ENCODE results near the gene GPR153.

The GPR153 gene

DNA sequence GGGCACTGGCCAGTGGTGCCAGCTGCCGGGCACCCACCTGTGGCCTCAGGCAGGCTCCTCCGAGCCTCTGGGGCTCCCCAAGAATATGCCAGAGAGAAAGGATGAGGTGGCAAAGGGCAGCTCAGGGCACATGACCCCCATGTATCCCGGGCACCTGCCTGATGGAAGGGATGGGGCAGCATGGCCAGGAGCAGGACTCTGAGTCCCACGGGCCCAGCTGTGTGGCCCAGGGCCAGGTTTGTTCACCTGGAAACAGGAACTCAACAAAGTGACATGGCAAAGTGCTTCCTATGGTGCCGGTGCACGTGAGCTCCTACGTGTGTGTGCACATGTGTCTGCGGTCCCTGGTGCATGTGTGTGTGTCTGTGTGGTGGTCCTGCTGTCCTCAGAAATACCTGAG is 9.5 kb upstream of the GPR153 start:
- peak; percentile 21 for DNase-seq (ENCODE audit: low read depth)
- TF ChIP-seq, protein P1, sequence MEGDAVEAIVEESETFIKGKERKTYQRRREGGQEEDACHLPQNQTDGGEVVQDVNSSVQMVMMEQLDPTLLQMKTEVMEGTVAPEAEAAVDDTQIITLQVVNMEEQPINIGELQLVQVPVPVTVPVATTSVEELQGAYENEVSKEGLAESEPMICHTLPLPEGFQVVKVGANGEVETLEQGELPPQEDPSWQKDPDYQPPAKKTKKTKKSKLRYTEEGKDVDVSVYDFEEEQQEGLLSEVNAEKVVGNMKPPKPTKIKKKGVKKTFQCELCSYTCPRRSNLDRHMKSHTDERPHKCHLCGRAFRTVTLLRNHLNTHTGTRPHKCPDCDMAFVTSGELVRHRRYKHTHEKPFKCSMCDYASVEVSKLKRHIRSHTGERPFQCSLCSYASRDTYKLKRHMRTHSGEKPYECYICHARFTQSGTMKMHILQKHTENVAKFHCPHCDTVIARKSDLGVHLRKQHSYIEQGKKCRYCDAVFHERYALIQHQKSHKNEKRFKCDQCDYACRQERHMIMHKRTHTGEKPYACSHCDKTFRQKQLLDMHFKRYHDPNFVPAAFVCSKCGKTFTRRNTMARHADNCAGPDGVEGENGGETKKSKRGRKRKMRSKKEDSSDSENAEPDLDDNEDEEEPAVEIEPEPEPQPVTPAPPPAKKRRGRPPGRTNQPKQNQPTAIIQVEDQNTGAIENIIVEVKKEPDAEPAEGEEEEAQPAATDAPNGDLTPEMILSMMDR (IDR thresholded peaks at IDR 0.05; ENCODE audit: control insufficient read depth, extremely low read depth, insufficient read depth): no peak

DNA sequence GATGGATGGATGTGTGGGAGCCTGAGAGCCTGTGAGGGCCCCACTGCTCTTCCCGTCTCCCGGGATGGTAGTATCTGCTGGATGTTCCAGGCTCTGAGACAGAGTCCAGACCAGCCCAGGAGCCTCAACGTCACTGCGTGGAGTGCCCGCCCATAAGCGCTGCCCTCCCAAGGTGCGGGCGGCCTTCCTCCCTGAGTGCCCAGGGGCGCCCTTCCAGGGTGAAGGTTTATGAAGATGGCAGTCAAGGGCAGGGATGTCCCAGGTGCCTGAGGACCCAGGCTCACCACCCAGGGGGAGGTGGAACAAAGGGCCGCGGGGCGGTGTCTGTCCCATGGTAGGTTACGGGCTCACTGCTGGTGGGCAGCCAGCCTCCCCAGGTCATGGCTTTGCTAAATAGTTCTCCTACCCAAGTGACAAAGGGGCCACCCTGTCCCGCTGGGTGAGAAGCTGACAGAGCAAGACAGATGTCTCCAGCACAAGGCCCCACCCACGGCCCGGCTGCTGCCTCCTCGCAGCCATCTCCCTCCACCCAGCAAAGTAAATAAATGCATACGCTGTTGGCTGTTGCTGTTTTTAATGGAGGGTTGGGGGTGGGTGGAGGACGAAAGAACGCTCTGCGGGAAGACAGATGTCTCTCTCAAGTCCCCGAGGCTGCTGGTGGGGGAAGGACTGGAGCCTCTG is 9.0 kb upstream of the GPR153 start:
- no peak for DNase-seq (ENCODE audit: low read depth)
- TF ChIP-seq, protein P1 (IDR thresholded peaks at IDR 0.05; ENCODE audit: control insufficient read depth, extremely low read depth, insufficient read depth): no peak

More for the DNA sequence above, 9.5 kb upstream of the GPR153 start:
- H3K4me3 ChIP-seq (ENCODE audit: low read depth, low read length): no peak overlapping the region

DNA sequence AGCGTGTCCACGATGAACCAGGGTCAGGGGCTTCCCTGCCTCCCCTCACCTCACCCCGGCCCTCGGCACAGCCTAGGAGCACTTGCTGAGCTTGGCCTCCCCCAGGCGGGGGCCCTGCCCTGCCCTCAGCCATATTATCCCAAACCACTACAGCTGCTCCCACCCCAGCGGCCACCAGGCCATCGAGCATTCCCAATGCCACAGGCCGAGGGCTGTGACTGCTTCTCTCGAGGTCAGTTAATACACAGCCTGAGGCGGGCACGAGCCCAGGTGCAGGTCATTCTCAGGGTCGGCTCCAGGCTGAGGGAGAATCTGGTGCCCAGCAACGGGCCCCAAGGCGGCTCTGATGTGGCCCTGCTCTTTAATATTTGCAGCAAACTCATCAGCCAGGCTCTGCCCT is 8.4 kb upstream of the GPR153 start:
- DNase-seq (ENCODE audit: low read depth): no peak
- no peak overlapping the region for H3K4me3 ChIP-seq (ENCODE audit: low read depth, low read length)
- TF ChIP-seq, protein P1 (IDR thresholded peaks at IDR 0.05; ENCODE audit: control insufficient read depth, extremely low read depth, insufficient read depth): no peak

More for the DNA sequence above, 9.0 kb upstream of the GPR153 start:
- H3K4me3 ChIP-seq (ENCODE audit: low read depth, low read length): no peak overlapping the region

DNA sequence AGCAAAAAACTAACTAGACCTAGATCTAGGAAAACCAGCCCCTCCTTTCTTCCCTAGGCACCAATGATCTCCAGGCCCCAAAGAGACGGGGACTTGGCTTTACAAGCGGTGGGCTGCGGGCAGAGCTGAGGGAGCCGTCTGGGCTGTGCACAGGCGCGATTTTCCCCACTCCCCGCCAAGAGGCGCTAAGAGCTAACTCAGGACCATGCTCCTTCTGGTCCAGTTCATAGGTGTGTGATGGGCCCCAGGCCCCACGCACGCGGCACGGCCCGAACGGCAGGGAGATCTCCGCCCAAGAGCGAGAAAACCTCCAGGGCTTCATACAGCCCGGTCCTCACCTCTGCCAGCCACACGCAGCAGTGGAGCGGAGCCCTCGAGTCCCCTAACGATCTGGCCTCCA is 7.5 kb upstream of the GPR153 start:
- no peak for DNase-seq (ENCODE audit: low read depth)
- TF ChIP-seq, protein P1 (IDR thresholded peaks at IDR 0.05; ENCODE audit: control insufficient read depth, extremely low read depth, insufficient read depth): no peak
- H3K4me3 ChIP-seq (ENCODE audit: low read depth, low read length): no peak overlapping the region

DNA sequence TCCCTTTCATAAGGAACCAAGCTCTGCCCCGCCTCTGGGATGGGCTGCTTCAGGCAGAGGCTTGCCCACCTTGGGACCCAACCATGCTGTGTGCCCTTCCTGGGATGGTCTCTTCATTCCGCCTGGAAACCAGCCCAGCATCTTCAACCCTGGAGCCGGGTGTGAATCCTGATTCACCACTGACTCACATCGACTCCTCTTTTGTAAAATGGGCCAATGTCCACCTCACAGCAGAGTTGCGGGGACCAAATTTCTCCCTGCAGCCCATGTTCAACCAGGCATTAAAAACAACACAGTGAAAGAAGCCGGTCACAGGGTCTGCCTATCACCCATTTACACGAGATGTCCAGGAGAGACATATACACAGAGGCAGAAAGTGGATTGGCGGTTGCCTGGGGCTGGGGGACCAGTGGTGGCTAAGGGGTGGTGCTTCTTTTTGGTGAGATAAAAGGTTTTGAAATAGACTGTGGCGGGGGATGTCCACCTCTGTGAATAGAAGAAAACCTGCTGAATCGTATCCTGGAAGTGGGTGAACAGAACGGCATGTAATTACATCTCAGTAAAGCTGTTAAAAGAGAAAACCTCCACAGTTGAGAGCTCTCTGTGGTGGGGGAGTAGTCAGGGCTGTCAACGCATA is 6.9 kb upstream of the GPR153 start:
- H3K4me3 ChIP-seq (ENCODE audit: low read depth, low read length): no peak overlapping the region
- no peak for DNase-seq (ENCODE audit: low read depth)
- TF ChIP-seq, protein P1 (IDR thresholded peaks at IDR 0.05; ENCODE audit: control insufficient read depth, extremely low read depth, insufficient read depth): no peak

DNA sequence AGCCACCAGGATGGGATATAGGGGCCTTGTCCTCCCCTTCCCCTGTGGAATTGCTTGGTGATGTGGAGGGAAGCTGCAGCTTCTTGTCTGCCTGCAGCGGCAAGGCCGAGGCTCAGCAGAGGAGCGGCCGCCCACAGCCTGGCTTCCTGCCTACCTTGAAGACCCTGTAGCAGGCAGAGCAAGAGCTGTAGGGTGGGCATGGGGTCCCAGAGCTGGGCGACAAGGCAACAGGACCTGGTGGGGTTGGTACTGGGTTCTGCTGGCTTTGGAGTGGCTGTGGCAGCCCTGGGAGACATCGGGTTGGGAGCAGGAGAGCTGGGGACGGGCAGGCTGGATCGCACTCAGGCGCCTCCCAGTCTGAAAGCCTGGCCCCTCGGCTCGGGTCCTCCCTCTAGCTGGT is 5.7 kb upstream of the GPR153 start:
- DNase-seq (ENCODE audit: low read depth): no peak
- H3K4me3 ChIP-seq (ENCODE audit: low read depth, low read length): no peak overlapping the region
- TF ChIP-seq, protein P1 (IDR thresholded peaks at IDR 0.05; ENCODE audit: control insufficient read depth, extremely low read depth, insufficient read depth): no peak

Measured in LNCaP clone FGC (cell line).